Measurements from ENCODE around the gene VASN. TPM values are rescaled to one million over a fixed set of nuclear protein-coding genes. Genes with fewer than 3 reads are reported as not detected.

Gene VASN
- total RNA-seq, 5 donors from 2014 or later (not counting 1 experiment from before 2014, with no cell fraction given) = 0.38 to 0.89 (median 0.56) TPM

DNA sequence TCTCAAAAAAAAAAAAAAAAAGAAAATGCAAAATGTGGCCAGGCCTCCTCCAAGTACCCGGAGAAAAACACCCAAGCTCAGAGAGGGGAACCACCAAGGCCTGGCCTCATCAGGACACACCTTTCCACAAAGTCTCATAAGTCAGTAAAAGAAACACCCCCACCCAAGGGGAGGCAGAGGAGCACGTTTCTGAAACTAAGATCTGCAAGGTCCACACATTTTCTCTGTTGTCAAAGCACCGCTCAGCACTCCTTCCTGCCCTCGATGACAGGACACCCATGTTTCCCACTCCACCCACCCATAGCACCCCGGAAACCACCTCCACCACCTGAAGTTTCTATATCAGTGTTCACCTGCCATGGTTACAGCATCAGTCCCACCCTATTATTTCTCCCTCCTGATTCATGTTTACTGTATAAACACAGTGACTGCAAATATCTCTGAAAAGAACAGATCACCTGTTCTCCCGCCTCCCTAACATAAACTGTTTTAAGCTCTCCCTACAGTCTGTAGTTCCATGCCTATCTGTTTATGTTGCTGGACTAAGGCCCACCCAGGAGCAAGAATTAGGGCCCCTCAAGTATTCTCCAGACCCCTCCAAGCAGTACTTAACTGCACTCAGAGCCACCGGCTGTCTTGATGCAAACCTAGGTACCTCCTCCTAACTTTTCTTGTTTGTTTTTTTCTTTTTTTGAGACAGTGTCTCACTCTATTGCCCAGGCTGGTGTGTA, 42.7 kb downstream of the VASN start:
- Mint-ChIP-seq H3K27ac (peak overlapping the region; percentile 94), H3K27me3 (no peaks in the 10 kb centered on the region), H3K4me1 (peaks cover 43 to 52% (median 44%) of the 10 kb centered on the region in 3 donors), H3K4me3 (peak overlapping the region; percentile 91 to 93 (median 92)), H3K9me3 (no peaks in the 10 kb centered on the region), H3K36me3 (peaks cover 14% of the 10 kb centered on the region)
- peak; percentile 43 to 93 (median 85) for DNase-seq
- peak; percentile 59 to 64 (median 62) for ATAC-seq (replicated peaks in 1 of 4)
- H3K4me3 ChIP-seq (ENCODE audit: control insufficient read depth in 1 of 2, extremely low read depth in 1 of 2, low read length in 1 of 2) = peak overlapping the region in 1 of 2 donors; percentile 66
- POLR2A ChIA-PET = interaction anchor here (0.5 to 2.2 kb wide), 6 partner anchors 9 to 320 kb away, joined by 3 to 7 read pairs (median 4); partner anchors contain the start of gene DNAAF8 (in 1 of the 2)
- no peaks in the 10 kb centered on the region for H3K27me3 ChIP-seq (replicated peaks in 1 of 2; ENCODE audit: control insufficient read depth in 2 of 2, extremely low read depth in 1 of 2, insufficient read depth in 2 of 2, low read length in 1 of 2)
- CTCF ChIA-PET = interaction anchor here (0.6 to 1.0 kb wide), 4 partner anchors 10 to 366 kb away, joined by 3 read pairs; no protein-coding TSS in a partner anchor
- peak overlapping the region; percentile 95 for H3K27ac ChIP-seq (ENCODE audit: low read length)
- 3% methylated on average over 6 of the region's 7 CpGs for WGBS (ENCODE audit: insufficient coverage)
- peaks cover 6 to 65% of the 10 kb centered on the region in 2 experiments for H3K4me1 ChIP-seq (ENCODE audit: control insufficient read depth in 1 of 2, extremely low read depth in 1 of 2, insufficient read depth in 2 of 2, low read length in 2 of 2)
- peaks cover 10 to 41% of the 10 kb centered on the region in 2 donors for H3K36me3 ChIP-seq (ENCODE audit: control insufficient read depth in 2 of 2, extremely low read depth in 1 of 2, insufficient read depth in 1 of 2, low read length in 1 of 2)
- no peaks in the 10 kb centered on the region for H3K9me3 ChIP-seq

DNA sequence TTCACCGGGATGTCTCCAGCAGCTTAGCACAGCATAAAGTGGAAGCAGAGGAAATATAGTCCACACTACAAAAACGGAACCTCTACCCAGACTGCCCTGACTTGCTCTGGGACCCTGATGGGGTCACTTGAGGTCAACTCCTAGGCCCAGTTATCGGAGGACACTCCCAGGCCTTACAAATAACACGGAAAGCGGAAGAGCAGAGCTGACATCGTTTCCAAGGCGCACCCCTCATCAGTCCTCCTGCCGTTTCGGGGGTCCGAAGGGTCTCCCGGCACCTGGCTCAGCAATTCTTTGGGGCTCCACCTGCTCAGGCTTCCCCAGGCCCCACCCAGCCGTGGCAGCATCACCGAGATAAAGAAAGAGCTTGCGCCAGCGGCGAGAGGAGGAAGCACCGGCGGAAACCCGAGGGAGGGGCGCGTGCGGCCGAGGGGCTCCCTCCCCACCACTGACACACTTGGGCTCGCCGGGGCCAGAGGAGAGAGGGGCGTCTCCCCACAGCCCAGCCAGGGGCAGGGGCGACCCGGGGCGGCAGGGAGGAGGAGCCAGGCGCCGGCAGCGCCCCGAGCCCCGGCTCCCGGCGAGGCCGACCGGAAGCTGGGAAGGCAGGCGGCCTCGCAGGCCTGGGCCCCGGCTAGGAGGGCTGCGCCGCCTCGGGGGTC, 44.0 kb downstream of the VASN start:
- H3K36me3 Mint-ChIP-seq = peaks cover 8% of the 10 kb centered on the region
- Histone ChIP-seq H3K4me1 (ENCODE audit: control insufficient read depth in 1 of 2, extremely low read depth in 1 of 2, insufficient read depth in 2 of 2, low read length in 2 of 2) (peaks cover 6 to 54% of the 10 kb centered on the region in 2 experiments), H3K27me3 (replicated peaks in 1 of 2; ENCODE audit: control insufficient read depth in 2 of 2, extremely low read depth in 1 of 2, insufficient read depth in 2 of 2, low read length in 1 of 2) (no peaks in the 10 kb centered on the region), H3K4me3 (ENCODE audit: control insufficient read depth in 1 of 2, extremely low read depth in 1 of 2, low read length in 1 of 2) (peak overlapping the region; percentile 66 to 68), H3K36me3 (ENCODE audit: control insufficient read depth in 2 of 2, extremely low read depth in 1 of 2, insufficient read depth in 1 of 2, low read length in 1 of 2) (peaks cover 4 to 28% of the 10 kb centered on the region in 2 donors), H3K27ac (ENCODE audit: low read length) (peak overlapping the region; percentile 95), H3K9me3 (no peaks in the 10 kb centered on the region)
- 1% methylated on average over 38 of the region's 44 CpGs for WGBS (ENCODE audit: insufficient coverage)
- DNase-seq (peak; percentile 19 to 73 (median 62)), ATAC-seq (replicated peaks in 1 of 4) (peak in 3 of 4 experiments; percentile 15 to 30 (median 25))
- ChIA-PET POLR2A (interaction anchor here (0.5 to 1.7 kb wide), 2 partner anchors 14 to 89 kb away, joined by 4 to 6 read pairs; no protein-coding TSS in a partner anchor), CTCF (interaction anchor here in 1 of 2 donors (1.0 kb wide), 1 partner anchor 11 kb away, joined by 3 read pairs; no protein-coding TSS in a partner anchor)
- H3K27me3 Mint-ChIP-seq = no peaks in the 10 kb centered on the region
- H3K27ac Mint-ChIP-seq = peak overlapping the region; percentile 94
- no peaks in the 10 kb centered on the region for H3K9me3 Mint-ChIP-seq
- peak overlapping the region; percentile 91 to 93 (median 92) for H3K4me3 Mint-ChIP-seq
- peaks cover 35 to 44% (median 37%) of the 10 kb centered on the region in 3 donors for H3K4me1 Mint-ChIP-seq

DNA sequence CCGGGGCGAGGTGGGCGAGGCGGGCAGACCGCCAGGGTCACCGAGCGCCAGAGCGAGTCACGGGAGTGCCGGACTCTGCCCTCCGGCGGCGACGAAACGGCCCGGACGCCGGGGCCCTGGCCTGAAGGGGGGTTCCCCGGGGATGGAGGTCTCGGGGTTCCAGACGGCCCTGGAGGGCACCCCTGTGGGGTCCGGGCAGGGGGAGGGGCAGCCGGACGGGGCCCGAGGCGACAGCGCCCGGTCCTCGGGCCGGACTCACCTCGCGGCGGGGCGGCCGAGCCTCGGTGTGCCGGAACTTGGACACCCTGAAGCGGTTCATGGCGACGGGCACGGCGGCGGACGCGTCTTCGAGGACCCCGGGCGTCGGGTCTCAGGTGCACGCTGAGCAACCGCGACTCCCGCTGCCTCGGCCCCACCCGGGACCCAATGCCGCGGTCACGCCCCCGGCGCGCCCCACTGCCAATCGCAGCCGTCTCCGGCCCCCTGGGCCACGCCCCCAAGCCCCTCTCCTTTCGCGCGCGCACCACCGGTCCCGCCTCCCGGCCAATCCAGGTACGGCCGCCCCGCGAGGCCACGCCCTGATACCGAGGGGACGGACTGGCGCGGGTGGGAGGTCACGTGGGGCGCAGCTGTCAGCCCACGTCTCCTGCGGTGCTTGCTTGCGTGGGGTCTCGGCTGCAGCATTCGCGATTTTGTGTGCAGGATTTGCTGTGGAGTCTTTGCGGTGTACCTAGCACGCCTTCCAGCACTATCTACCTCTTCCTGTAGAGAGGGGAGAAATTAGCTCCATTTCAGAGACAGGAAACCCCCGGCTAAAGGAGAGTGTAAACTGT, 44.8 kb downstream of the VASN start, which contains the start of gene CORO7:
TSS of gene CORO7 (minus strand) at position 397 of the 833 bp plus-strand sequence. CDS start at position 319, 78 bp downstream.
- ChIA-PET POLR2A (interaction anchor here (0.5 to 1.7 kb wide), 8 partner anchors 10 to 453 kb away, joined by 3 to 9 read pairs (median 4); no protein-coding TSS in a partner anchor), CTCF (interaction anchor here in 1 of 2 donors (0.7 to 2.1 kb wide), 4 partner anchors 13 to 120 kb away, joined by 3 to 10 read pairs (median 6); no protein-coding TSS in a partner anchor)
- H3K4me1 ChIP-seq (ENCODE audit: control insufficient read depth in 1 of 2, extremely low read depth in 1 of 2, insufficient read depth in 2 of 2, low read length in 2 of 2) = peaks cover 6 to 48% of the 10 kb centered on the region in 2 experiments
- H3K4me3 Mint-ChIP-seq = peak within 1 kb of the TSS; percentile 91 to 93 (median 92)
- H3K27me3 ChIP-seq (replicated peaks in 1 of 2; ENCODE audit: control insufficient read depth in 2 of 2, extremely low read depth in 1 of 2, insufficient read depth in 2 of 2, low read length in 1 of 2) = no peaks in the 10 kb centered on the region
- H3K27ac ChIP-seq (ENCODE audit: low read length) = peak within 1 kb of the TSS; percentile 95
- no peaks in the 10 kb centered on the region for H3K27me3 Mint-ChIP-seq
- peaks cover 5% of the 10 kb centered on the region for H3K36me3 Mint-ChIP-seq
- H3K27ac Mint-ChIP-seq = peak within 1 kb of the TSS; percentile 94
- peaks cover 31 to 39% (median 32%) of the 10 kb centered on the region in 3 donors for H3K4me1 Mint-ChIP-seq
- no peaks in the 10 kb centered on the region for H3K9me3 ChIP-seq
- WGBS (ENCODE audit: insufficient coverage) = 0% methylated on average over 81 of the region's 92 CpGs
- DNase-seq (peak; percentile 97 to 100 (median 99)), ATAC-seq (replicated peaks in 1 of 4) (peak; percentile 78 to 91 (median 79))
- H3K36me3 ChIP-seq (ENCODE audit: control insufficient read depth in 2 of 2, extremely low read depth in 1 of 2, insufficient read depth in 1 of 2, low read length in 1 of 2) = peaks cover 4 to 20% of the 10 kb centered on the region in 2 donors
- H3K9me3 Mint-ChIP-seq = no peaks in the 10 kb centered on the region
- peak within 1 kb of the TSS; percentile 66 to 68 for H3K4me3 ChIP-seq (ENCODE audit: control insufficient read depth in 1 of 2, extremely low read depth in 1 of 2, low read length in 1 of 2)

DNA sequence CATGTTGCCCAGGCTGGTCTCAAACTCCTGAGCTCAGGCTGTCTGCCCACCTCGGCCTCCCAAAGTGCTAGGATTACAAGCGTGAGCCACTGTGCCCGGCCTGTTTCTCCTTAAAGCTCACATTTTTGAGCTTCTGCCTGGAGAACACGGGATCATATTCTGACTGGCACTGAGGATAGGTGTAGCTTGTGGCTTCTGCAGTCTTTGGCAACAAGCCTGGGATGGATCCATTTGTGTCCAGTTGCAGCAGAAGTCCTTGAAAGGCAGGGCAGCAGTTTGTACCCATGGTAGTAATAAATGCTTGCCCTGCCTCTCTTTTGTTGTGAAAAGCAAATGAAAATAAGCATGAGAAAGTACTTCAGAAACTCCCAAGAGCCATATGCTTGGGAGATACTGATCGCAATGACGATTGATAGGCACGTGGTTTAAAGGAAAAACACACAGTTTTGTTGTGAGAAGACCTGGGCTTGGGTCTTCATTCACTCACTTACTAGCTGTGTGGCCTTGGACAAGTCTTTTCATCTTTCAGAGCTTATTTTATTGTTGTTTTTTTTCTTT, 47.8 kb downstream of the VASN start:
- H3K4me3 ChIP-seq (ENCODE audit: control insufficient read depth in 1 of 2, extremely low read depth in 1 of 2, low read length in 1 of 2) = no peak overlapping the region
- WGBS (ENCODE audit: insufficient coverage) = 93% methylated on average over 7 of the region's 7 CpGs
- Mint-ChIP-seq H3K4me1 (peaks cover 14 to 17% (median 16%) of the 10 kb centered on the region in 3 donors), H3K9me3 (no peaks in the 10 kb centered on the region), H3K27me3 (no peaks in the 10 kb centered on the region), H3K27ac (no peak overlapping the region), H3K4me3 (no peak overlapping the region), H3K36me3 (no peaks in the 10 kb centered on the region)
- H3K9me3 ChIP-seq = no peaks in the 10 kb centered on the region
- no peak overlapping the region for H3K27ac ChIP-seq (ENCODE audit: low read length)
- no peaks in the 10 kb centered on the region for H3K27me3 ChIP-seq (replicated peaks in 1 of 2; ENCODE audit: control insufficient read depth in 2 of 2, extremely low read depth in 1 of 2, insufficient read depth in 2 of 2, low read length in 1 of 2)
- no peaks in the 10 kb centered on the region for H3K36me3 ChIP-seq (ENCODE audit: control insufficient read depth in 2 of 2, extremely low read depth in 1 of 2, insufficient read depth in 1 of 2, low read length in 1 of 2)
- DNase-seq (no peak), ATAC-seq (replicated peaks in 1 of 4) (no peak)
- peaks cover 6 to 21% of the 10 kb centered on the region in 2 experiments for H3K4me1 ChIP-seq (ENCODE audit: control insufficient read depth in 1 of 2, extremely low read depth in 1 of 2, insufficient read depth in 2 of 2, low read length in 2 of 2)
- ChIA-PET POLR2A (interaction anchor here in 1 of 2 donors (1.1 kb wide), 1 partner anchor 15 kb away, joined by 3 read pairs; no protein-coding TSS in a partner anchor), CTCF (no interaction called here)

DNA sequence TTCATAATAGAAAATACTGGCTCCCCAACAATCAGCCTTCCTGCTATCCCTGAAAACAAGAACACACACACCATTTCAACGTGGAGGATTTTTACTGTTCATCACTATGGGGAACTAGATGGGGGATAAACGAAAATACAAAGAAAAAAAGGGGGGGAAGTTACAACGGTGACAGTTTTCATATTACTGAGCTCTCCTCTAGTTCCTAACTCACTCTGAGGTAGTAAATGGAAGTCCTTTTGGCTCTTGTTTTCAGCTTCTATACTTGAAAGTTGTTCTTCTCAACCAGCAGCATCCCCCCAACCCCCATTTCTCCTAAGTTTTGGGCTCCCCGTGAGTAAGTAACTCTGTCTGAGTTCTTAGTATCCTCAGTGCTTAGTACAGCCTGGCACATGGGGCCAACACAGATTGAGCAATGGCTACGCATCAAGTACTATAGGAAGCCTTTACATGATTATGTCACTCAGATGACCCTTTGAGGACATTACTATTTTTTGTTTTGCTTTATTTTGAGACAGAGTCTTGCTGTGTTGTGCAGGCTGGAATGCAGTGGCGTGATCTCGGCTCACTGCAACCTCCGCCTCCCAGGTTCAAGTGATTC, 49.0 kb downstream of the VASN start:
- Mint-ChIP-seq H3K27me3 (no peaks in the 10 kb centered on the region), H3K9me3 (no peaks in the 10 kb centered on the region), H3K36me3 (no peaks in the 10 kb centered on the region), H3K27ac (no peak overlapping the region), H3K4me1 (peaks cover 8 to 12% (median 10%) of the 10 kb centered on the region in 3 donors), H3K4me3 (no peak overlapping the region)
- Histone ChIP-seq H3K27ac (ENCODE audit: low read length) (no peak overlapping the region), H3K36me3 (ENCODE audit: control insufficient read depth in 2 of 2, extremely low read depth in 1 of 2, insufficient read depth in 1 of 2, low read length in 1 of 2) (no peaks in the 10 kb centered on the region), H3K4me1 (ENCODE audit: control insufficient read depth in 1 of 2, extremely low read depth in 1 of 2, insufficient read depth in 2 of 2, low read length in 2 of 2) (peaks cover 7 to 16% of the 10 kb centered on the region in 2 experiments), H3K9me3 (no peaks in the 10 kb centered on the region), H3K4me3 (ENCODE audit: control insufficient read depth in 1 of 2, extremely low read depth in 1 of 2, low read length in 1 of 2) (no peak overlapping the region), H3K27me3 (replicated peaks in 1 of 2; ENCODE audit: control insufficient read depth in 2 of 2, extremely low read depth in 1 of 2, insufficient read depth in 2 of 2, low read length in 1 of 2) (no peaks in the 10 kb centered on the region)
- ChIA-PET POLR2A (no interaction called here), CTCF (no interaction called here)
- ATAC-seq (replicated peaks in 1 of 4) = no peak
- 94% methylated on average over 5 of the region's 8 CpGs for WGBS (ENCODE audit: insufficient coverage)
- no peak for DNase-seq
